PC-9 (cell line): ENCODE data around the gene WNT1. TPM values are rescaled to one million over a fixed set of nuclear protein-coding genes. Genes with fewer than 3 reads are reported as not detected.

Source experiments
- BruUV-seq: library from RNA; stranded (reverse); fragments of 400-500 nt; replicated peaks from 2 replicates; lab custom pipeline; 2021; lab: Mats Ljungman, UMichigan
- CTCF ChIA-PET: fragments of 300-600 bp; sonication (Branson Sonifier 250); formaldehyde crosslinking; loops from one replicate; lab custom pipeline; 2022; ENCODE audit warnings: antibody characterized with exemption; lab: Charles Lee
- POLR2A ChIA-PET: fragments of 300-600 bp; sonication (Branson Sonifier 250); formaldehyde crosslinking; loops from one replicate; lab custom pipeline; 2022; ENCODE audit warnings: antibody characterized with exemption; ENCODE audit not compliant: unreplicated experiment; lab: Charles Lee
- DNase-seq, 2 experiments: peaks; one replicate each; pipeline versions ENCODE4 v3.0.0 to v3.0.0-alpha.2; 2015 to 2022; ENCODE audit warnings: mixed read lengths in 1 of 2
- H2AFZ ChIP-seq: fragments of 200-600 bp; sonication (generic); 2 replicates; pipeline ENCODE4 v1.8.1; 2017; ENCODE audit warnings: antibody characterized with exemption
- H3F3A ChIP-seq: fragments of 200-600 bp; sonication (generic); 2 replicates; pipeline ENCODE4 v1.8.1; 2017; ENCODE audit warnings: antibody characterized with exemption, mild to moderate bottlenecking, low read depth; ENCODE audit not compliant: insufficient read depth
- H3K27ac ChIP-seq: fragments of 200-600 bp; sonication (generic); 2 replicates; pipeline ENCODE4 v1.6.1; 2016; ENCODE audit warnings: mixed run types
- H3K27me3 ChIP-seq: fragments of 200-600 bp; sonication (generic); 2 replicates; pipeline ENCODE4 v1.6.1; 2016; ENCODE audit warnings: low read depth, mixed run types; ENCODE audit not compliant: insufficient read depth
- H3K36me3 ChIP-seq: fragments of 200-600 bp; sonication (generic); 2 replicates; pipeline ENCODE4 v1.6.1; 2016; ENCODE audit warnings: low read depth, mixed run types
- H3K4me1 ChIP-seq: fragments of 200-600 bp; sonication (generic); replicated peaks from 2 replicates; pipeline ENCODE4 v1.6.1; 2016; ENCODE audit warnings: mixed run types; ENCODE audit not compliant: insufficient read depth
- H3K4me2 ChIP-seq: fragments of 200-600 bp; sonication (generic); 2 replicates; pipeline ENCODE4 v1.6.1; 2017; ENCODE audit warnings: mixed run types
- H3K4me3 ChIP-seq: fragments of 200-600 bp; sonication (generic); 2 replicates; pipeline ENCODE4 v1.6.1; 2016; ENCODE audit warnings: mixed run types
- H3K79me2 ChIP-seq: fragments of 200-600 bp; sonication (generic); 2 replicates; pipeline ENCODE4 v1.6.1; 2017; ENCODE audit warnings: low read depth, mixed run types
- H3K9me2 ChIP-seq: fragments of 200-600 bp; sonication (generic); 2 replicates; pipeline ENCODE4 v1.8.1; 2017; ENCODE audit warnings: mild to moderate bottlenecking; ENCODE audit not compliant: insufficient read depth
- H3K9me3 ChIP-seq: fragments of 200-600 bp; sonication (generic); 2 replicates; pipeline ENCODE4 v1.8.1; 2016; ENCODE audit warnings: low read depth; ENCODE audit not compliant: insufficient read depth
- H4K20me1 ChIP-seq: fragments of 200-600 bp; sonication (generic); 2 replicates; pipeline ENCODE4 v1.8.1; 2017; ENCODE audit not compliant: insufficient read depth
- CTCF ChIP-seq: fragments of 200-600 bp; sonication (generic); conservative IDR thresholded peaks from 2 replicates; pipeline ENCODE4 v1.6.1; 2017; ENCODE audit warnings: mixed run types, antibody characterized with exemption, mild to moderate bottlenecking, moderate library complexity
- EZH2 ChIP-seq: fragments of 200-600 bp; sonication (generic); IDR thresholded peaks from 2 replicates; pipeline ENCODE4 v1.8.0; 2017; ENCODE audit warnings: antibody characterized with exemption, low read depth
- intact Hi-C: fragments of 100-400 bp; cut with micrococcal nuclease; formaldehyde crosslinking; loops from one replicate; pipeline ENCODE4 v1.10.0; 2022; ENCODE audit not compliant: unreplicated experiment
- total RNA-seq: library from RNA; stranded (reverse); gene quantifications from 2 replicates; pipeline ENCODE4 v1.2.3, GENCODE V29; 2021

WNT1 gene
- total RNA-seq, 1 experiment from 2014 or later: not detected

GRCh38 chr12:48995086-48995879, 17.2 kb downstream of the WNT1 start:
- peak; percentile 64 to 86 for DNase-seq
- H3K4me3 ChIP-seq: peak overlapping the region; percentile 27; the same call in 1 of the 2 replicates
- no peaks in the 10 kb centered on the region for H3K9me3 ChIP-seq
- H4K20me1 ChIP-seq: no peaks in the 10 kb centered on the region
- H3K4me1 ChIP-seq: peaks cover 22% of the 10 kb centered on the region
- TF ChIP-seq EZH2 (no peak), CTCF (peak; percentile 82)
- H3K4me2 ChIP-seq: peak overlapping the region; percentile 73
- intact Hi-C loops: loop anchor here (1.0 to 10.0 kb wide), 6 partner anchors 127 to 453 kb away; partner anchors contain the start of genes CACNB3 and KANSL2
- BruUV-seq: no TSS peak
- no peaks in the 10 kb centered on the region for H3K79me2 ChIP-seq
- 0 out of 2 replicates have a peak overlapping the region, but pooled peaks have one; percentile 60 for H2AFZ ChIP-seq
- POLR2A ChIA-PET: no interaction called here
- no peaks in the 10 kb centered on the region for H3K27me3 ChIP-seq
- H3F3A ChIP-seq: peaks cover 27% of the 10 kb centered on the region
- H3K9me2 ChIP-seq: no peaks in the 10 kb centered on the region
- H3K36me3 ChIP-seq: no peaks in the 10 kb centered on the region
- CTCF ChIA-PET: interaction anchor here (0.5 to 2.0 kb wide), 6 partner anchors 11 to 248 kb away, joined by 3 to 8 read pairs (median 3); no protein-coding TSS in a partner anchor
- no peak overlapping the region for H3K27ac ChIP-seq

- no peak overlapping the region for H2AFZ ChIP-seq
- H3K4me3 ChIP-seq: no peak overlapping the region
- no peaks in the 10 kb centered on the region for H3K79me2 ChIP-seq
- BruUV-seq: no TSS peak
- DNase-seq: peak in 1 of 2 experiments; percentile 73
- H3K4me2 ChIP-seq: peak overlapping the region; percentile 58
- H4K20me1 ChIP-seq: no peaks in the 10 kb centered on the region
- POLR2A ChIA-PET: interaction anchor here (0.6 kb wide), 2 partner anchors 10 to 91 kb away, joined by 3 read pairs; no protein-coding TSS in a partner anchor
- TF ChIP-seq EZH2: no peak
- peak; percentile 67 for TF ChIP-seq CTCF
- no peak overlapping the region for H3K27ac ChIP-seq
- peaks cover 25% of the 10 kb centered on the region for H3K4me1 ChIP-seq
- H3K9me2 ChIP-seq: no peaks in the 10 kb centered on the region
- intact Hi-C loops: loop anchor here (2.0 to 10.0 kb wide), 6 partner anchors 125 to 455 kb away; partner anchors contain the start of genes CACNB3 and KANSL2
- no peaks in the 10 kb centered on the region for H3K36me3 ChIP-seq
- no peaks in the 10 kb centered on the region for H3K27me3 ChIP-seq
- H3K9me3 ChIP-seq: no peaks in the 10 kb centered on the region
- H3F3A ChIP-seq: peaks cover 30% of the 10 kb centered on the region
- CTCF ChIA-PET: interaction anchor here (0.6 to 2.0 kb wide), 11 partner anchors 17 to 288 kb away, joined by 3 to 10 read pairs (median 5); partner anchors contain the start of gene PRKAG1
Observed at GRCh38 chr12:48996794-48997718, 18.9 kb downstream of the WNT1 start.
